Hepatocyte (in vitro differentiated cells): ENCODE data around the gene LEP. TPM values are rescaled to one million over a fixed set of nuclear protein-coding genes. Genes with fewer than 3 reads are reported as not detected.
"Not testable (repeated sequence)": the region's sequence is repeated elsewhere in the genome, so short reads cannot be mapped to it uniquely, and the experiment has no call there.

ENCODE experiments used
- DNase-seq: peaks from one replicate; pipeline ENCODE4 v3.0.0-alpha.2; 2016; ENCODE audit warnings: low spot score
- H2AFZ ChIP-seq: fragments of 200-600 bp; sonication (generic); 2 replicates; pipeline ENCODE4 v1.6.0; 2016; ENCODE audit warnings: antibody characterized with exemption, mild to moderate bottlenecking
- H3K27ac ChIP-seq: fragments of 200-600 bp; sonication (generic); 2 replicates; pipeline ENCODE4 v1.5.1; 2016; ENCODE audit warnings: mild to moderate bottlenecking
- H3K27me3 ChIP-seq: fragments of 200-600 bp; sonication (generic); 2 replicates; pipeline ENCODE4 v1.6.1; 2016
- H3K36me3 ChIP-seq: fragments of 200-600 bp; sonication (generic); replicated peaks from 2 replicates; pipeline ENCODE4 v1.5.1; 2016; ENCODE audit warnings: low read depth; ENCODE audit not compliant: insufficient read depth
- H3K4me1 ChIP-seq: fragments of 200-600 bp; sonication (generic); 2 replicates; pipeline ENCODE4 v1.5.1; 2016; ENCODE audit warnings: mild to moderate bottlenecking, moderate library complexity; ENCODE audit not compliant: insufficient read depth
- H3K4me2 ChIP-seq: fragments of 200-600 bp; sonication (generic); 2 replicates; pipeline ENCODE4 v1.6.0; 2016
- H3K4me3 ChIP-seq: fragments of 200-600 bp; sonication (generic); 2 replicates; pipeline ENCODE4 v1.5.1; 2016; ENCODE audit warnings: mild to moderate bottlenecking
- H3K79me2 ChIP-seq: fragments of 200-600 bp; sonication (generic); 2 replicates; pipeline ENCODE4 v1.6.0; 2017; ENCODE audit warnings: mild to moderate bottlenecking
- H3K9me2 ChIP-seq: fragments of 200-600 bp; sonication (generic); replicated peaks from 2 replicates; pipeline ENCODE4 v1.6.0; 2017; ENCODE audit warnings: mild to moderate bottlenecking; ENCODE audit not compliant: insufficient read depth
- H3K9me3 ChIP-seq: fragments of 200-600 bp; sonication (generic); 2 replicates; pipeline ENCODE4 v1.5.1; 2016; ENCODE audit warnings: low read depth, mild to moderate bottlenecking
- H4K20me1 ChIP-seq: fragments of 200-600 bp; sonication (generic); 2 replicates; pipeline ENCODE4 v1.6.0; 2016; ENCODE audit warnings: mild to moderate bottlenecking; ENCODE audit not compliant: insufficient read depth, poor library complexity, severe bottlenecking
- EZH2 ChIP-seq: fragments of 200-600 bp; sonication (generic); IDR thresholded peaks from 2 replicates; pipeline ENCODE4 v1.6.1; 2016; ENCODE audit warnings: antibody characterized with exemption, mild to moderate bottlenecking, borderline replicate concordance
- EZH2phosphoT487 ChIP-seq: fragments of 200-600 bp; sonication (generic); IDR thresholded peaks from one replicate; pipeline ENCODE4 v1.6.1; 2018; ENCODE audit warnings: antibody characterized with exemption, mild to moderate bottlenecking, low read depth, moderate library complexity; ENCODE audit not compliant: unreplicated experiment, severe bottlenecking
- WGBS: methylation state at CpG from one replicate; pipeline ENCODE4 v1.1.6; 2016; ENCODE audit warnings: low lambda C conversion rate; ENCODE audit errors: missing lambda C conversion rate; 5-methylcytosine and 5-hydroxymethylcytosine counted together
- polyA plus RNA-seq: library from polyadenylated mRNA; unstranded; fragments of >200 nt; fragmentation: Nextera tagmentation; extraction: Ambion mirVana; gene quantifications from 2 replicates; pipeline ENCODE4 v1.2.1, GENCODE V29; 2016
- total RNA-seq: library from RNA; depleted of rRNA; stranded (reverse); fragments of >200 nt; gene quantifications from 2 replicates; pipeline ENCODE4 v1.2.3, GENCODE V29; 2014
- TF ChIP-seq, protein P1 (sequence below): fragments of 200-600 bp; sonication (generic); IDR thresholded peaks from 2 replicates; pipeline ENCODE4 v1.5.1; 2016; ENCODE audit warnings: antibody characterized with exemption, mild to moderate bottlenecking; ENCODE audit not compliant: poor library complexity

The LEP gene
- total and polyA plus RNA-seq, 2 experiments from 2014 or later, result not detected

DNA sequence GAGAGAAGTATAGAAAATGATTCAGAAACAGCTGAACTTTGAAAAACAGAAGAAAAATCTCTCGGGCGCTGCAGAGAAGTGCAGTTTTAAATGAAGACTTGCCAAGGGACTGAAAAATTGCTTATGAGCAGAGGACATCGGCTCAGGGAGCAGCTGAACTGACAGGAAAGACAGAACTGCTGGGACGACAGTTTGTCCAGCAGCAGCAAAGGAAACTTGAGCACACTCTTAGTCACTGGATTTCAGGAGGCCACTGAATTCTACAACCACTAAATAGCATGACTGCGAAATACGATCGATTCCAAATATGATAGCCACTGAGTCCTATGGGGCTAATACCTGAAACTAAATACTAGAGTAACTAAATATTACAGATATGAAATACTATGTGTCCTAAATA lies 43.0 kb downstream of the LEP start:
- Histone ChIP-seq H3K36me3 (no peaks in the 10 kb centered on the region), H3K4me2 (no peak overlapping the region), H3K4me3 (no peak overlapping the region), H3K9me3 (peaks cover 4% of the 10 kb centered on the region), H3K27me3 (no peaks in the 10 kb centered on the region), H4K20me1 (no peaks in the 10 kb centered on the region), H3K27ac (no peak overlapping the region), H2AFZ (no peak overlapping the region), H3K4me1 (no peaks in the 10 kb centered on the region), H3K9me2 (no peaks in the 10 kb centered on the region), H3K79me2 (no peaks in the 10 kb centered on the region)
- no peak for TF ChIP-seq EZH2
- TF ChIP-seq EZH2phosphoT487, result no peak
- TF ChIP-seq, protein P1, sequence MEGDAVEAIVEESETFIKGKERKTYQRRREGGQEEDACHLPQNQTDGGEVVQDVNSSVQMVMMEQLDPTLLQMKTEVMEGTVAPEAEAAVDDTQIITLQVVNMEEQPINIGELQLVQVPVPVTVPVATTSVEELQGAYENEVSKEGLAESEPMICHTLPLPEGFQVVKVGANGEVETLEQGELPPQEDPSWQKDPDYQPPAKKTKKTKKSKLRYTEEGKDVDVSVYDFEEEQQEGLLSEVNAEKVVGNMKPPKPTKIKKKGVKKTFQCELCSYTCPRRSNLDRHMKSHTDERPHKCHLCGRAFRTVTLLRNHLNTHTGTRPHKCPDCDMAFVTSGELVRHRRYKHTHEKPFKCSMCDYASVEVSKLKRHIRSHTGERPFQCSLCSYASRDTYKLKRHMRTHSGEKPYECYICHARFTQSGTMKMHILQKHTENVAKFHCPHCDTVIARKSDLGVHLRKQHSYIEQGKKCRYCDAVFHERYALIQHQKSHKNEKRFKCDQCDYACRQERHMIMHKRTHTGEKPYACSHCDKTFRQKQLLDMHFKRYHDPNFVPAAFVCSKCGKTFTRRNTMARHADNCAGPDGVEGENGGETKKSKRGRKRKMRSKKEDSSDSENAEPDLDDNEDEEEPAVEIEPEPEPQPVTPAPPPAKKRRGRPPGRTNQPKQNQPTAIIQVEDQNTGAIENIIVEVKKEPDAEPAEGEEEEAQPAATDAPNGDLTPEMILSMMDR, result no peak
- DNase-seq, result no peak
- WGBS, result 94% methylated on average over 7 of the region's 7 CpGs

DNA sequence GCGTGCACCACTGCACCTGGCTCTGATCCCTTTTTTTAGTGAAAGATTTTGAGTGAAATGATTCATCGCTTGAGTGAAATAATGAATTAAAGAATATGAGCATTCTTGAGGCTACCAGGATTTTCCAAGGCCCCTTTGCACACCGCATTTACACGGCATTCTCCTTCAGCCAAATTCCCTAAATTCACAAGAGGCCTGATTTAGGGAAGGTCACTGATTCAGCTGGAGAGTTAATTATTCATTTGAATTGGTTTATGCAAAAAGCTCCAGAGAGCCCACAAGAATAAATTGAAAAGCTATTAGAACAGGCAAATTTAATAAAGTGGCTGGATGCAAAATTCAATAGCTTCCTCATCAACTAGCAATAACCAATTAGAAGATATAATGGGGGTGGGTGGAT lies 46.5 kb downstream of the LEP start:
- no peaks in the 10 kb centered on the region for H3K36me3 ChIP-seq
- H3K4me2 ChIP-seq, result no peak overlapping the region
- no peaks in the 10 kb centered on the region for H4K20me1 ChIP-seq
- H3K27ac ChIP-seq, result no peak overlapping the region
- H3K27me3 ChIP-seq, result no peaks in the 10 kb centered on the region
- DNase-seq, result no peak
- H3K9me2 ChIP-seq, result no peaks in the 10 kb centered on the region
- WGBS, result 94% methylated on average over 4 of the region's 4 CpGs
- H3K9me3 ChIP-seq, result no peaks in the 10 kb centered on the region
- no peak overlapping the region for H3K4me3 ChIP-seq
- H3K4me1 ChIP-seq, result no peaks in the 10 kb centered on the region
- H3K79me2 ChIP-seq, result no peaks in the 10 kb centered on the region
- no peak overlapping the region for H2AFZ ChIP-seq
- no peak for TF ChIP-seq EZH2phosphoT487
- no peak for TF ChIP-seq EZH2
- TF ChIP-seq, protein P1, result no peak

DNA sequence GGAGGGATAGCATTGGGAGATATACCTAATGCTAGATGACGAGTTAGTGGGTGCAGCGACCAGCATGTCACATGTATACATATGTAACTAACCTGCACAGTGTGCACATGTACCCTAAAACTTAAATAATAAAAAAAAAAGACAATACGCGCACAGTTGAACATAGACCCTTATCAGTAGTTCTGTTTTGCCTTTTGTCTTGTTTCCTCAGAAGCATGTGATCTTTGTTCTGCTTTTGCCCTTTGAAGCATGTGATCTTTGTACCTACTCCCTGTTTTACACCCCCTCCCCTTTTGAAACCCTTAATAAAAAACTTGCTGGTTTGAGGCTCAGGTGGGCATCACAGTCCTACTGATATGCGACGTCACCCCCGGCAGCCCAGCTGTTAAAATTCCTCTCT lies 56.9 kb downstream of the LEP start:
- 80% methylated on average over 6 of the region's 7 CpGs for WGBS
- H4K20me1 ChIP-seq, H3K4me2 ChIP-seq, H3K79me2 ChIP-seq, H2AFZ ChIP-seq, H3K9me2 ChIP-seq, H3K4me1 ChIP-seq, H3K36me3 ChIP-seq, H3K9me3 ChIP-seq, DNase-seq, H3K4me3 ChIP-seq, H3K27me3 ChIP-seq: not testable (repeated sequence)
- H3K27ac ChIP-seq, result peak overlapping the region; percentile 64

DNA sequence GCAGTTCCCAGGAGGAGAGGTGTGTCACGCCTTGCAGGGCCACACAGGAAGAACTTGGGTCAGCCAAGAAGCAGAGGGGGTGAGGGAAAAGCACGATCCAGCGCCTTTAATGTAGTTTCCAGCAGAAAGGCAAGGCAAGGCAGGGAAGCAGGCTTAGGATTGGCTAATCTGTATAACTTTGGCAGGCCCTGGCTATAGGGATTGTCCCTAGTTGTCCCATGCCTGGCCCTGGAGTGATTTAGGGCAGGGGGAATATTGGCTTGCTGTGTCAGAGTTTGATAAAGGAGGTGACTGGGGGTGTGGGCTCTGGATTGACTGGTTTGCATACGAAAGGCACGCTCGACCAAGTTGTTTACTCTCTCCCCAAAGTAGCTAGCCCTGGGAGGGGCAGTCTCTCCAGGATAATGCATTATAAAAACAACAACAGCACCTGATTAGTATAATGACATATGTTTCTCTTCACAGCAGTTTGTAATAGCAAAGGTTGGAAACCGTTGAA lies 58.1 kb downstream of the LEP start:
- Histone ChIP-seq H3K9me2 (no peaks in the 10 kb centered on the region), H3K4me1 (peaks cover 9% of the 10 kb centered on the region), H3K36me3 (no peaks in the 10 kb centered on the region), H3K4me3 (no peak overlapping the region), H3K27me3 (no peaks in the 10 kb centered on the region), H3K27ac (peak overlapping the region; percentile 64), H2AFZ (no peak overlapping the region), H3K4me2 (no peak overlapping the region), H3K79me2 (no peaks in the 10 kb centered on the region), H4K20me1 (no peaks in the 10 kb centered on the region), H3K9me3 (no peaks in the 10 kb centered on the region)
- DNase-seq, result no peak
- TF ChIP-seq EZH2 (no peak), EZH2phosphoT487 (no peak)
- TF ChIP-seq, protein P1, result no peak
- 41% methylated on average over 7 of the region's 7 CpGs for WGBS
